IPS-20b (cell line): ENCODE measurements around the gene RPS27.
"Not testable (repeated sequence)": the region's sequence is repeated elsewhere in the genome, so short reads cannot be mapped to it uniquely, and the experiment has no call there.

Experiments used
- H3K27ac ChIP-seq: one replicate; pipeline ENCODE4 v1.5.1; 2013; ENCODE audit warnings: low read length
- H3K27me3 ChIP-seq: 2 replicates; pipeline ENCODE4 v1.6.1; 2013; ENCODE audit warnings: mild to moderate bottlenecking, low read length, inconsistent platforms; ENCODE audit not compliant: insufficient read depth
- H3K36me3 ChIP-seq: 2 replicates; pipeline ENCODE4 v1.6.1; 2013; ENCODE audit warnings: low read depth, mild to moderate bottlenecking, inconsistent platforms, low read length, moderate library complexity; ENCODE audit not compliant: insufficient read depth
- H3K4me1 ChIP-seq: 2 replicates; pipeline ENCODE4 v1.6.1; 2013; ENCODE audit warnings: mild to moderate bottlenecking, control low read depth, inconsistent platforms, low read length, moderate library complexity; ENCODE audit not compliant: insufficient read depth
- H3K4me3 ChIP-seq: 2 replicates; pipeline ENCODE4 v1.5.1; 2013; ENCODE audit warnings: mild to moderate bottlenecking, low read length, inconsistent platforms
- H3K9ac ChIP-seq: 2 replicates; pipeline ENCODE4 v1.6.1; 2013; ENCODE audit warnings: low read depth, mild to moderate bottlenecking, inconsistent platforms, low read length, moderate library complexity
- H3K9me3 ChIP-seq: 2 replicates; pipeline ENCODE4 v1.6.1; 2013; ENCODE audit warnings: mild to moderate bottlenecking, low read depth, low read length, inconsistent platforms; ENCODE audit not compliant: insufficient read depth

Gene RPS27

GRCh38 chr1:153995202-153995601 lies 4.6 kb downstream of the RPS27 start:
- H3K36me3 ChIP-seq, result peaks cover 48% of the 10 kb centered on the region
- H3K4me1 ChIP-seq, result peaks cover 4% of the 10 kb centered on the region; the same call in 1 of the 2 replicates

GRCh38 chr1:153995640-153996039 lies 5.1 kb downstream of the RPS27 start:
- peaks cover 48% of the 10 kb centered on the region for H3K36me3 ChIP-seq
- H3K27ac ChIP-seq, result no peak overlapping the region
- H3K9me3 ChIP-seq, result no peaks in the 10 kb centered on the region

More at GRCh38 chr1:153995202-153995601, 4.6 kb downstream of the RPS27 start:
- no peak overlapping the region for H3K9ac ChIP-seq
- H3K27me3 ChIP-seq, result no peaks in the 10 kb centered on the region
- no peaks in the 10 kb centered on the region for H3K9me3 ChIP-seq
- H3K4me3 ChIP-seq, result no peak overlapping the region
- H3K27ac ChIP-seq, result no peak overlapping the region

GRCh38 chr1:153996882-153997281 lies 6.3 kb downstream of the RPS27 start:
- not testable (repeated sequence) for H3K9me3 ChIP-seq, H3K9ac ChIP-seq, H3K27me3 ChIP-seq, H3K27ac ChIP-seq, H3K4me1 ChIP-seq, H3K4me3 ChIP-seq
- peaks cover 38% of the 10 kb centered on the region for H3K36me3 ChIP-seq

More at GRCh38 chr1:153995640-153996039, 5.1 kb downstream of the RPS27 start:
- H3K9ac ChIP-seq, result no peak overlapping the region
- H3K27me3 ChIP-seq, result no peaks in the 10 kb centered on the region
- H3K4me1 ChIP-seq, result peaks cover 4% of the 10 kb centered on the region; the same call in 1 of the 2 replicates
- H3K4me3 ChIP-seq, result no peak overlapping the region

GRCh38 chr1:154000420-154000819 lies 9.9 kb downstream of the RPS27 start:
- Histone ChIP-seq H3K27ac (no peak overlapping the region), H3K9me3 (no peaks in the 10 kb centered on the region), H3K9ac (no peak overlapping the region), H3K4me3 (no peak overlapping the region), H3K27me3 (no peaks in the 10 kb centered on the region), H3K36me3 (peaks cover 4% of the 10 kb centered on the region; the same call in 1 of the 2 replicates), H3K4me1 (no peaks in the 10 kb centered on the region)

- Histone ChIP-seq H3K27me3 (no peaks in the 10 kb centered on the region), H3K36me3 (no peaks in the 10 kb centered on the region), H3K4me1 (no peaks in the 10 kb centered on the region), H3K9me3 (no peaks in the 10 kb centered on the region), H3K9ac (no peak overlapping the region), H3K4me3 (no peak overlapping the region), H3K27ac (no peak overlapping the region)
These were observed 15.6 kb downstream of the RPS27 start for GRCh38 chr1:154006136-154006535.

GRCh38 chr1:154012129-154012528 lies 21.6 kb downstream of the RPS27 start:
- Histone ChIP-seq H3K4me3 (no peak overlapping the region), H3K9ac (no peak overlapping the region), H3K9me3 (no peaks in the 10 kb centered on the region), H3K27ac (no peak overlapping the region), H3K36me3 (no peaks in the 10 kb centered on the region), H3K4me1 (no peaks in the 10 kb centered on the region), H3K27me3 (no peaks in the 10 kb centered on the region)

- H3K9me3 ChIP-seq, H3K4me3 ChIP-seq, H3K27me3 ChIP-seq, H3K36me3 ChIP-seq, H3K27ac ChIP-seq, H3K4me1 ChIP-seq, H3K9ac ChIP-seq: not testable (repeated sequence)
These were observed 22.0 kb downstream of the RPS27 start for GRCh38 chr1:154012543-154012942.

- Histone ChIP-seq H3K36me3 (no peaks in the 10 kb centered on the region), H3K27ac (no peak overlapping the region), H3K4me3 (no peak overlapping the region), H3K4me1 (no peaks in the 10 kb centered on the region), H3K9me3 (no peaks in the 10 kb centered on the region), H3K27me3 (no peaks in the 10 kb centered on the region), H3K9ac (no peak overlapping the region)
These were observed 23.8 kb downstream of the RPS27 start for GRCh38 chr1:154014154-154014907.

- no peaks in the 10 kb centered on the region for H3K4me1 ChIP-seq
- H3K4me3 ChIP-seq, result no peak overlapping the region
- no peak overlapping the region for H3K9ac ChIP-seq
- H3K27me3 ChIP-seq, result no peaks in the 10 kb centered on the region
- no peak overlapping the region for H3K27ac ChIP-seq
- H3K9me3 ChIP-seq, result no peaks in the 10 kb centered on the region
- H3K36me3 ChIP-seq, result no peaks in the 10 kb centered on the region
These were observed 28.7 kb downstream of the RPS27 start for GRCh38 chr1:154019269-154019668.

GRCh38 chr1:154019940-154020339 lies 29.4 kb downstream of the RPS27 start:
- Histone ChIP-seq H3K27me3 (no peaks in the 10 kb centered on the region), H3K27ac (no peak overlapping the region), H3K36me3 (no peaks in the 10 kb centered on the region), H3K4me3 (no peak overlapping the region), H3K9me3 (no peaks in the 10 kb centered on the region), H3K9ac (no peak overlapping the region), H3K4me1 (no peaks in the 10 kb centered on the region)

GRCh38 chr1:154033697-154034096 lies 43.1 kb downstream of the RPS27 start:
- H3K9ac ChIP-seq, H3K4me3 ChIP-seq, H3K4me1 ChIP-seq, H3K27ac ChIP-seq, H3K36me3 ChIP-seq, H3K27me3 ChIP-seq, H3K9me3 ChIP-seq: not testable (repeated sequence)
